ENCODE results near the gene POLDIP3. TPM values are rescaled to one million over a fixed set of nuclear protein-coding genes. Genes with fewer than 3 reads are reported as not detected.

Gene POLDIP3
- total RNA-seq, 2 donors from 2014 or later: 20.2 to 29.5 TPM

- no peak for DNase-seq (ENCODE audit: low spot score)
- Histone ChIP-seq H3K4me3 (no peak overlapping the region), H3K9me3 (no peaks in the 10 kb centered on the region), H3K36me3 (peaks cover 81% of the 10 kb centered on the region), H3K27ac (peak overlapping the region; percentile 35 to 50), H3K27me3 (no peaks in the 10 kb centered on the region), H3K4me1 (peaks cover 0 to 33% of the 10 kb centered on the region in 2 donors)
- TF ChIP-seq CTCF (IDR thresholded peaks at IDR 0.05): no peak
Observed at GRCh38 chr22:42623756-42624441, 9.2 kb upstream of the POLDIP3 start.

GRCh38 chr22:42623301-42623751 lies 8.6 kb upstream of the POLDIP3 start:
- Histone ChIP-seq H3K9me3 (no peaks in the 10 kb centered on the region), H3K27ac (peak overlapping the region; percentile 35 to 50), H3K4me3 (no peak overlapping the region), H3K27me3 (no peaks in the 10 kb centered on the region), H3K4me1 (peaks cover 0 to 33% of the 10 kb centered on the region in 2 donors), H3K36me3 (peaks cover 76% of the 10 kb centered on the region)
- TF ChIP-seq CTCF (IDR thresholded peaks at IDR 0.05): no peak
- DNase-seq (ENCODE audit: low spot score): no peak

GRCh38 chr22:42622061-42622710 lies 7.5 kb upstream of the POLDIP3 start:
- H3K4me3 ChIP-seq: no peak overlapping the region
- TF ChIP-seq CTCF (IDR thresholded peaks at IDR 0.05): no peak
- no peak for DNase-seq (ENCODE audit: low spot score)

GRCh38 chr22:42621505-42622002 lies 6.9 kb upstream of the POLDIP3 start:
- peak; percentile 76 for DNase-seq (ENCODE audit: low spot score)
- peak; percentile 73 to 92 for TF ChIP-seq CTCF (IDR thresholded peaks at IDR 0.05)
- no peaks in the 10 kb centered on the region for H3K27me3 ChIP-seq
- H3K36me3 ChIP-seq: peaks cover 58% of the 10 kb centered on the region
- no peaks in the 10 kb centered on the region for H3K9me3 ChIP-seq
- no peak overlapping the region for H3K4me3 ChIP-seq
- H3K4me1 ChIP-seq: peaks cover 0 to 41% of the 10 kb centered on the region in 2 donors
- peak overlapping the region; percentile 37 to 63 for H3K27ac ChIP-seq

More at GRCh38 chr22:42622061-42622710, 7.5 kb upstream of the POLDIP3 start:
- peaks cover 0 to 39% of the 10 kb centered on the region in 2 donors for H3K4me1 ChIP-seq
- peak overlapping the region; percentile 37 to 63 for H3K27ac ChIP-seq
- H3K27me3 ChIP-seq: no peaks in the 10 kb centered on the region
- peaks cover 65% of the 10 kb centered on the region for H3K36me3 ChIP-seq
- no peaks in the 10 kb centered on the region for H3K9me3 ChIP-seq

- no peaks in the 10 kb centered on the region for H3K9me3 ChIP-seq
- H3K36me3 ChIP-seq: peaks cover 44% of the 10 kb centered on the region
- H3K4me1 ChIP-seq: peaks cover 0 to 53% of the 10 kb centered on the region in 2 donors
- no peaks in the 10 kb centered on the region for H3K27me3 ChIP-seq
- no peak overlapping the region for H3K4me3 ChIP-seq
- H3K27ac ChIP-seq: peak overlapping the region in 1 of 2 donors; percentile 63
- TF ChIP-seq CTCF (IDR thresholded peaks at IDR 0.05): no peak
- no peak for DNase-seq (ENCODE audit: low spot score)
Observed at GRCh38 chr22:42620084-42620483, 5.4 kb upstream of the POLDIP3 start.

Data from right atrium auricular region (tissue), 2 donors.